GM21717 (cell line): ENCODE measurements around the gene BPIFB3.

Source experiments
- ATAC-seq: cut with Tn5 transposase; IDR thresholded peaks from one replicate; pipeline ENCODE4 v1.9.1; 2021; ENCODE audit warnings: mild to moderate bottlenecking, moderate library complexity; ENCODE audit not compliant: unreplicated experiment

The BPIFB3 gene

DNA sequence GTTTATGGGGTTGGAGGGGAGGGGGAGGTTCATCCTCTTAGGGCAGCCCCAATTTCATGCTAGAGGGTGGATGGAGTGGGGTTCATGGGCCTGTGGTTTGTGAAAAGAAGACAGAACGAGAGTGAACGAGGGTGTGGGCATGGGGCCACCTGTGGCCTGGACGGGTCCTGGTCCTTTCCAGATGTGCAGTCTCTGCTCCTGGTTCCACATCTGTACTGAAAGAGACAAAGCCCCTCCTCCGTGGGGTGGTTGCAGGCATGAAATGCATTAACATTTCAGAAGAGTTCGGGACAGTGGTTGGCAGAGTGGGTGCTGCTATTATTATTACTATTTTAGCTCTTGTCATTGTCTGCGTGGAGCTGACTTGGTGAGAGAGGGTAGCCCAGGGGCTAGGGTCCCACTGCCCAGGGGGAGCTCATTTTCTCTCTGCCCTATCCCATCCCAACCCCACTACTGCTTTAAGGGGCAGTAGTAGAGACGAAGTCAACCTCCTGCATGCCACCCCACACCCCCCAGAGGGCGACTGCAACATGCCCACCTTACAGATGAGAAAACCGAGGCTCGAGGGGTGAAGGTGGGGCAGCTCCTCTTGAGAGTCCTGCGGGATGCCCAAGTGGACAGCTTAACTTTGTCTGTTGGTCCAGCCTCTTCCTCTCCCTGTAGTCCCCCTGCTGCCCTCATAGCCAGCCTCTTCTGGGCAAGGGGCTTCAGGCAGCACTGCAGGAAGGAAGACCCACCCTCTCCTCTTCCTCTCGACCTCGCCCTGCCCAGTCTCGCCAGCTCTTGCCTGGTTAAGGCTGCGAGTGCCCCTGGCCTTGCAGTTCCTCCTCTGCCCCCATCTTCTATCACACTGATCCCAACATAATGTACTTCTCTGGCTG lies 37.8 kb upstream of the BPIFB3 start:
- ATAC-seq = no peak

DNA sequence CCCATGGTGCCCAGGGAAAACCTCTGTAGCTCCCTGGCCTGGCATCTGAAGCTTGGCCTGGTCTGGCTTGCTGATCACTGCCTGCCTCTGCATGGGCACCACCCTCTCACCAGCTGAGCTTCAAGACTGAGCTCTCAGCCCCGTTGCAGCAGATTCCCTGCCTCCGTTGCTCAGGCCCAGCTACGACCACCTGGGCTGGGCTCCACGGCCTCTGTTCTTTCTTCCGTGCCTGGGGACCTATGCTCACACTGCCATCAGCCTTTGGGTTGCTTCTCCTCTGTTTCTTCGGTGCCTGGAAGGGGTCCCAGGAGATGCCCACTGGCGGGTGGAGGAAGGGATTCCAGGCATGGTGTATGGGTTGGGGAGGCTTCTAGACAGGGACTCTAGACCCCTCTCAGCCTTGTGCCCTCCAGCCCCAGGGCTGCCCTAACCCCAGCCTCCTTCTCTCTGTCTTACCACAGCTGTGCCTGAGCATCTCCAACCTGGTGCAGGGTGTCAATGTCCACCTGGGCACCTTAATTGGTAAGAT lies 37.1 kb upstream of the BPIFB3 start:
- ATAC-seq = no peak

DNA sequence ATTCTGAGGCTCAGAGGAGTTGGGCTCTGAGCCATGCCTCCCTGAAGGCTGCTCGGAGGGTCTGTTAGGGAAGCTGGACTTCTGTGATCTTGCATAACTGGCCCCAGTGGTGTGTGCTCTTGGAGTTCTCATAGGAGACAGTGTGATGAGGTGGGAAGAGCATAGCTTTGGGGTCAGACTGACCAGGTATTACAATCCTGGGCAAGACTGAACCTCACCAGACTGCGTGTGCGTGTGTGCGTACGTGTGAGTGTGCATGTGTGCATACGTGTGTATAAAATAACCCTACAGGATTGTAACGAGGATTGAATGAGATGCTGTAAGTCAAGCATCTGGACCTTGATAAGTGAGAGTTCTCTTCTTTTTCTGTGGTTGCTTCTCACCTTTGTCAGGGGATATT lies 36.2 kb upstream of the BPIFB3 start:
- ATAC-seq = no peak

DNA sequence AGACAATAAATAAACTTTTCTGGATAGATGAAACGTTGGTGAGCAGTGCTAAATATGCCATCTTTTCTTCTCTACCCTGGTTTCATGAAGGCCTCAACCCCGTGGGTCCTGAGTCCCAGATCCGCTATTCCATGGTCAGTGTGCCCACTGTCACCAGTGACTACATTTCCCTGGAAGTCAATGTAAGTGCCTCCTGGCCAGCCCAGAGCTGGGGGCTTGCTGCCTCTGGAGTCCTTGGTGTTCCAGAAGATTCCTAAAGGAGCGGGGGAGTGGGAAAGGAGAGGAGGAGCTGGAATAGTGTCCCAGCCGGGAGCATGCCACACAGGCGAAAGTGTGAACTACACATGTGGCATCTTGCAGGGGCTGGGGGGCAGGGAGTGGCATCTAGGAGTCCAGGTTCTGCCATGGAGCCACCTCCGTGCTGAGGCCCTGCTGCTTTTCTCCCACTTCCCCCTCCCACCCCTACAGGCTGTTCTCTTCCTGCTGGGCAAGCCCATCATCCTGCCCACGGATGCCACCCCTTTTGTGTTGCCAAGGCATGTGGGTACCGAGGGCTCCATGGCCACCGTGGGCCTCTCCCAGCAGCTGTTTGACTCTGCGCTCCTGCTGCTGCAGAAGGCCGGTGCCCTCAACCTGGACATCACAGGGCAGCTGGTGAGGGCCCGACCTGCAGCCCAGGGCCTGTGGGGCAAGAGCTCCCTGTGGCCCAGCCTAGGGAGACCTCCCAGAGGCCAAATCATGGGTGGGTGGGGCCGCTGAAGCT lies 35.4 kb upstream of the BPIFB3 start:
- ATAC-seq = no peak

DNA sequence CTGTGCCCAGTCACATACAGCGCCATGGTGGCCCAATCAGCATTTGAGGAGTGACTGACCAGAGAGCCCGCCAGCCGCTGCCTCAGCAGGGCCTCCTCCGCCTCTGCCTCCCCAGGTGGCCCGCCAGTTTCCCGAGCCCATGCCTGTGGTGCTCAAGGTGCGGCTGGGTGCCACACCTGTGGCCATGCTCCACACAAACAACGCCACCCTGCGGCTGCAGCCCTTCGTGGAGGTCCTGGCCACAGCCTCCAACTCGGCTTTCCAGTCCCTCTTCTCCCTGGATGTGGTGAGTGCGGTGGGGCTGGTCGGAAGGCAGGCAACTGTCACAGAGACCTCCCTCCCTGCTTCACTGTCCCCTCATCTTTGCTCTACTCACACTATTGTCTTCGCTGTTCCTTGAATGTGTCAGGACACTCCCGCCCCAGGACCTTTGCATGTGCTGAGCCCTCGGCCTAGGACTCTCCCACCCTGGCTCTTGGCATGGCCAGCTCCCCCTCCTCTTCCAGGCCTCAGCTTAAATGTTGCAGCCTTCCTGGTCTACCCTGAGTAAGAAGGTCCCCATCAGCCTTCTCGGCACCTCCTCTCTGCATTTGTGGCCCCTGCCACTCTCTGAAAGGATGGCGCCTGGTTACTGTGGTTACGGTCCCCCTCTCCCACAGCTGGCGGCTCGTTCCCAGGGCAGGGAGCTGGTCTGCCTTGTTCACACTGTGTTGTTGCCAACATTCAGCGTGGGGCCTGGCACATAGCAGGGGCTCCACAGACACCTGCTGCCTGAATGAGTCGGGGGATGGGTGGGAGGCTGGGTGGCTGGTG lies 34.0 kb upstream of the BPIFB3 start:
- no peak for ATAC-seq

DNA sequence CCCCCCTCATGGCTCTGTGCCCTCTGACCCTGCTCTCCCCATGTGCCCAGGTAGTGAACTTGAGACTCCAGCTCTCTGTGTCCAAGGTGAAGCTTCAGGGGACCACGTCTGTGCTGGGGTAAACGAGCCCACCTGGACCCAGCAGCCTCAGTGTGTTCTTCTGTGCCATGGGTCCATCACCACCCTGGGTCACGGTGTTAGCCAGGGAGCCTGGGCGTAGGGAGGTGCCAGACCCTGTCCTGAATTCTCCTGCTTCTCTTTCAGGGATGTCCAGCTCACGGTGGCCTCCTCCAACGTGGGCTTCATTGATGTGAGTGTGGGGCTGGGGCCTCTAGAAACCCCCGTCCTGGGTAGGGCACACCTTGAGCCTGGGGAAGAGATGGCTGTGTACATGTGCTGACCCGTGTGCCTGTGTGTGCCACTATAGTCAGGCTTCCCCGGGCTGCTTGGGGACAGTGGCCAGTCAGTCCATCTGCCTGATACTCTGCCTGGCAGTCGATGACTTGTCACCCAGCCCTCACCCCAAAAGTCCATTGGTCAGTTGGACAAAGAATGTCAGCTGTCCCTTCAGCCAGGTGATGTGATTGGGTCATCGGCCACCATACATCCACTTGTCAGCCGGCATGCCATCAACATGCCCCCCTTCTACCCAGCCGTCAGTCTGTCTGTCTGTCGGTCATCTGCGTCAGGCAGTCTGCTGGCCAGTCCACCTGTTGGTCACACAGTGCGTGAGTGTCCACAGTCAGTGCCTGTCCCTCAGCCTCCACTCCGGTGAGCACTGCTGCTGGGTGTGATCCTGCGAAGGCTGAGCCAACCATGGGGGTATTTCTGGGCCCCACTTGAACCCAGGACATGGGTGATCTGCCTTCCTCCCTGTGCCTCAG lies 33.2 kb upstream of the BPIFB3 start:
- no peak for ATAC-seq

DNA sequence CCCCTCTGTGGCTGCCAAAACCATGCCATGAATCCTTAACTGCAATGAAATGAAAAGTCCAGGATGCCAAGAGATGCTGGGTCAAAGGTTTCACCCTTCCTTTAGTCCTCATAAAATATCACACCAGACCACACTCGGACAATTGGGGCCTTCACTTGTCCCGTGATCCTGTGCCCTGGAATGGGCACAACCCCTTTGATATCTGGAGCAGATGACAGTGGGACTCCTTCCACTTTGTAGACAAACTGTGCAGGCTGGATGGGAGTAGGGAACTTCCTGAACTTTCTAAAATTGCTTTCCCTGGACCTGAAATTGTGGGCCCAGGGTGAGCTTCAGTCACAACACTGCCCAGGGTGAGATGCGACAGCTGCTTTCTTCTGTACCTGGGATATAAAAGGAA lies 31.8 kb upstream of the BPIFB3 start:
- ATAC-seq = no peak

DNA sequence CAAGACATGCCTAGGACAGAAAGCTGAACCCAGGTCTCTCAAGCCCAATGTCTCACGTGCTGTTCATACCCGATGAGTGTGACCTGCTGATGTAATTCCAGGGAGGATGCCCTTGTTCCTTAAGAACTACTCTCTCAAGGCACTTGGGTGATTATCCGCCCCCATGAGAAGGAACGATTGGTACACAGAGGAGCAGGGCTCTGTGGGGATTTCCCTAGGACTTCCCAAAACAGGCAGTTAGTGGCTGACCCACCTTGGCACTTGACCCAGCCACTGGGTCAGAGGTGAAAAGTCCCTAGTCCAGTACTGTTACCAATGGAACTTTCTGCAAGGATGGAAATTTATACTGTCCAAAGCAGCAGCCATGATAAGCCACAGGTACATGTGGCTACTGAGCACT lies 31.4 kb upstream of the BPIFB3 start:
- no peak for ATAC-seq

DNA sequence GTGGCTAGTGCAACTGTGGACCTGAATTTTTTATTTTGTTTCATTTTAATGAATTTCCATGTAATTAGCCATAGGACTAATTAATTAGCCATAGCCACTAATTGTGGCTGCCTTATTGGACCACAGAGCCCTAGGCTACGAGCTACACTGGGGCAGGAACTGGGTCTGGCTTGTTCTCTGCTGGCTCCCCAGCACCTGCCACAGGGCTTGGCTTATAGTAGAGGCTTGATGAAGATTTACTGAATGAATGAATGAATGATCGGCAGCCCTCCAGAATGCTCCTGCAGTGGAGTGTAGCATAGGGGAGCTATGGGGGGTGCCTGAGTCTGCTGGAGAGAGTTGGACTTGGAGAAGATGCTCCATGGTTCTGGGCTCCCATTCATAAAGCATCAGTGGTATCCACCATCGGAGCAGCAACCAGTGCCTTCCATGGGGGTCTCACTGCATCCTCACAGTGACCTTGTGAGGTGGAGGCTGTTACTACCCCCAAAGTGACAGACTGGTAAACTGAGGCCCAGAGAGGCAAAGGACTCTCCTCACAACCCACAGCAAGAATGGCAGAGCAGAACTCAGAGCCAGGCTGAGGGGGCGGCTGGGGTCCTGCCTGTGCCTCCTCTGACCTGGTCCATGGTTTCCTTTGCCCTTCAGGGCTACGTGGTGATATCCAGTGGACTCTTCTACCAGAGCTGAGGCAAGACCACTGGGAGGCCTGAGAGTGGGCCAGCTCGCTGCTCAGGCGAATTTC lies 30.8 kb upstream of the BPIFB3 start:
- no peak for ATAC-seq

DNA sequence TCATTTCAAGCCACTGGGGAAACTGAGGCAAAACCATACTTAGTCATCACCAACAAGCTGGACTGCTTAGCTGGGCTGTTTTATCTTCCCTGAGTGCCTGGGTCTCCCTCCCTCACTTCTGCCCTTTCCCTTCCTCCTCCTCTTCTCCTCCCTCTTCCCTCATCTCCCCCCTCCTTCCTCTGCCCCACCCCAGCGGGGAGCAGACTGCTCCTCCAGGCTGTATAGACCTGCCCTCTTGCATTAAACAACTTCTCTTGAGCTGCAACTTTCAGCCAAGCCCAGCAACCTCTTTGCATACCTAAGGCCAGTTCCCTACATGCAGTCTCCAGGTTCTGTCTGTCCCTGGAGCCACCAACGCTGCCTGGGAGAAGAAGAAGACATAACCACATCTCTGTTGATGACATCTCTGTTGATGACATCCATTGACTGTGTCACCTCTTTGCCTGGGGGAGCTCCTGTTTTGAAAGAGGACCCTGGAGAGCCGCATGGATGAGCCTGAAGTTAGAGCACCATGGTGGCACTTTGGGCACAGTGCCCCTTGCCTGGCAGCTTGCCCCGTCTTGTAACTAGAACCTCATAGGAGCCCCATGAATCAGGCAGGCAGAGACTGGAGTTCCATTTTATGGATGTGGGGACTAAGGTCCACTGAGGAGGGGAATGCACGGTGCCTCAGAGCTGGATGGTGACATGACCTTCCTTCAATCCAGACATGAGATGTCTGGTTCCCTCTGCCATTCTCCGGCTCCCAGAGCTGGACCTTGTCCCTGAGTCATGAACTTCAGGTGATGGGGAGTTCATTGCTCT lies 30.1 kb upstream of the BPIFB3 start:
- no peak for ATAC-seq

DNA sequence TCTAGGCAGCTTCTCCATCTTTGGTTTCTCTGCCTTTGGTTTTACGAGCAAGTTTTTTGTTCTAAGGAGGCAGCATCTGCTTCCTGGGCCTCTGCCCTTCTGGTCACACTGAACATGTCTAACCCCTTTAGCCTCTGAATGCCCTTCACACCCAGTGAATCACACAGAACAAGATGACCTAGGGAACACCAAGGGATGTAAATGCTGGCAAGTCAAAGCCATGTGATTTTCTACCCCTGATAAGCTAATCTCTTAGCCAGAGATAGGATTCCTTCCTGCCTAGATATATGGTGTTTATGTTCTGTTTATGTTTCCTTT lies 29.5 kb upstream of the BPIFB3 start:
- ATAC-seq = no peak

DNA sequence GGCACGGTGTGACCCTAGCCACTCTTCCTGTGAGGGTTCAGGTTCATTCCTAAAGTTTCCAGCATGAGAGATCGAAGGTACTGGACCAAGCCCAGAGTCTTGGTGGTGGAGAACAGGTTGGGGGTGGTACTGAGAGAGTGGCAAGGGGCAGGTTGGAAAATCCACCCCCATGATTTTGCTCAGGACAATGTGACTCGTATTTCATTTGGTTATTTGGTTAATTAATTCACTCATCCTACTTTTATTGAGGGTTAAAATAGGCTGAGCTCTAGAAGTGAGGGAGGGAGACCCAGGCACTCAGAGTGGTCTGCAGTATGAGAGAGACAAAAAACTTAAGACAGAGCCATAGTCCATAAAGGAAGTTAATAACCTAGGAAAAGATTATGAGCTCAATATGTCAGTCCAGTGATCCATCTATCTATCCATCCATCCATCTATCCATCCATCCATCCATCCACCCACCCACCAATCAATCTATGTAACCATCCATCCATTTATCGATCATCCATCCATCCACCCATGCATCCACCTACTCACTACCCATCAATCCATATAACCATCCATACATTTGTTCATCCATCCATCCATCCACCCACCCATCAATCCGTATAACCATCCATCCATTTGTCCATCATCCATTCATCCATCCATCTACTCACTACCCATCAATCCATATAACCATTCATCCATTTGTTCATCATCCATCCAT lies 28.9 kb upstream of the BPIFB3 start:
- ATAC-seq = no peak

DNA sequence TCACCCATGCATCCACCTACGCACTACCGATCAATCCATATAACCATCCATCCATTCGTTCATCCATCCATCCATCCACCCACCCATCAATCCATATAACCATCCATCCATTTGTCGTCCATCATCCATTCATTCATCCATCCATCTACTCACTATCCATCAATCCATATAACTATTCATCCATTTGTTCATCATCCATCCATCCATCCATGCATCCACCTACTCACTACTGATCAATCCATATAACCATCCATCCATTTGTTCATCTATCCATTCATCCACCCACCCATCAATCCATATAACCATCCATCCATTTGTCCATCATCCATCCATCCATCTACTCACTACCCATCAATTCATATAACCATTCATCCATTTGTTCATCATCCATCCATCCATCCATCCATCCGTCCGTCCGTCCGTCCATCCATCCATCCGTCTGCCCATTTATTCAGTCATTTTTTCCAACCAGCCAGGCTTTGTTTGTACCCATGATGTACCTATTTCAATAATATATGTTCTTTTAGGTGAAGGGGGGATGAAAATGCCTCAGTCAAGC lies 28.3 kb upstream of the BPIFB3 start:
- no peak for ATAC-seq

DNA sequence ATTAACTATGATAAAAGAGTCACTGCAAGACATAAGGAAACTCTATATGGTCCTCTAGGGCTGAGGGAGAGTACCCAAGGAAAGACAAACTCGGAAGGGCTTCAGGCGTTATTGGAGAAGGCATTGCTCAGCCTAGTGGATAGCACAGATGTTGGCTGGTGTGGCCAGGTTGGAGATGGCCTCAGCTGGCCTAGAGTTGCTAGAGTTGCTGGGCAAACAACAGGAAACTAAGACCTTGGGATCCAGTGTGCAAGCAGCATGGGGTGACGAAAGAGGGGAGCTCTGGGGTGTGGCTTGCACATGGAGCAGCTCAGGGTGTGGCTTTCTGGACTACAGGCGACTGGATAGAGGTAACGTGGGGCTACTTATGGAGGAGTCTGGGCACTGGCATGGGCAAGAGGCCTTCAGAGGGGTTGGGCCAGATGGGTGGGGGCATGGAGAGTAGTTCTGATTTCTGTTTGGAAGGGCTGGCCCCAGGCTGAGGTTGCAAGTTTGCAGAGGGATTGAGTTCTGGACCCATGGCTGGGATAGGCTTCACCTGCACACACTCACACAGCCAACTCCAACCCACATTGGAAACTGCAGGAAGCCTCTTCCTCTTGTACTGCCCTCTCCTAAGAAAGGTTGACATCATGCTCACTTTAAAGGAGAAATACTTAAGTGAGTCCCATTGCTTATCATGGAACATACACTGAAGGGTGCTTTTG lies 27.5 kb upstream of the BPIFB3 start:
- no peak for ATAC-seq

DNA sequence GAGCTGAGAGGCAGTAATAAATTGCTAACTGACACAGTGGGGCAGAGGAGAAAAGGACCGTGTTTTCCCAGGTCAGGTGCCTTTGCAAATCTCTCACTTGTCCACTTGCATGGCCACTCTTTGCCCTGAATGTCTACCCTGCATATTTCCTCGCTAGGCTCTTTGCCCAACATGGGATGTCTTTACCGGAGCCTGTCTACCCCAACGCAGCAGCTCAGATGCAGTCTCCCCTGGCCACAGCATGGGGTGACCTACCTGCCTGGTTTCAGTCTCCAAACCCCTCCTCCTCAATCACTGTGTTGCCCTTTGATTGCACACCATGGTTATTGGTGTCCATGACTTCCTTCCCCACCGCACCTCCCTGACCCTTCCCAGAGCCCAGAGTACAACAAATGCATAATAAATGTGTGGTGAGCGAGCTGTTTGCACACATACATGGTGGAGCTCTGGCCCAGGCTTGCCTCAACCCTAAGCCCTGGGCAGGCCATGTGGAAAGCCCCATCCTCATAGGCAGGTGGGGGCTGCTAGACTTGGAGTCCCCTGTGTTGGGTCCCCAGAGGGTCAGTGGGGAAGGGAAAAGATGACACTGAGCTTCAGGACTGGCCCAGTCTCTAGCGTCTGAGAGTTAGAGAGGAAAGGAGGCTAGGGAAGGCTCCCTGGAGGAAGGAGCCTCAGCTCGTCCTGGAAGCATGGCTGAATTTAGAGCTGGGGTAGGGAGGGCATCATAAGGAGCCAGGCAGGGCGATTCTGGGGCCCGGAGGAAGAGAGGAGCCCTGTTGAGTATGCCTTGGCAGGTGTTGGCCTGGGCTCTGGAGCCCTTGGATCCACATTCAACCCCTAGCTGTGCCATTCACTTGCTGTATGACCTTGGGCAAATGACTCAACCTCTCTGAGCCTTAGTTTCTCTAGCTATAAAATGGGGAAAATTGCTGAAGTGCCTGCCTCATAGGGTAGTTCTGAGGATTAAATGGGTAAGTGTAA lies 26.6 kb upstream of the BPIFB3 start:
- no peak for ATAC-seq
